Measurements from ENCODE around the gene TMEM164. TPM values are rescaled to one million over a fixed set of nuclear protein-coding genes. Genes with fewer than 3 reads are reported as not detected.

Gene TMEM164
- total RNA-seq, 3 donors from 2014 or later (not counting 1 experiment from before 2014, with no cell fraction given): 18.9 to 80.6 (median 30.6) TPM

GRCh38 chrX:110119480-110119879 is 116.6 kb downstream of the TMEM164 start:
- ATAC-seq (no peak), DNase-seq (no peak)
- no peaks in the 10 kb centered on the region for H3K27me3 Mint-ChIP-seq (ENCODE audit: low read depth in 2 of 2)
- H3K36me3 ChIP-seq (ENCODE audit: control insufficient read depth, insufficient read depth, low read length): no peaks in the 10 kb centered on the region
- no CpG with 5 or more reads among the region's 2 CpGs for WGBS (ENCODE audit: insufficient coverage)
- H3K27ac Mint-ChIP-seq: no peak overlapping the region
- H3K4me1 ChIP-seq (ENCODE audit: control insufficient read depth, insufficient read depth, low read length): no peaks in the 10 kb centered on the region
- H3K27ac ChIP-seq (ENCODE audit: low read length): no peak overlapping the region
- no peaks in the 10 kb centered on the region for H3K9me3 Mint-ChIP-seq
- TF ChIP-seq CTCF (IDR thresholded peaks at IDR 0.05): no peak
- no peaks in the 10 kb centered on the region for H3K36me3 Mint-ChIP-seq
- no peaks in the 10 kb centered on the region for H3K9me3 ChIP-seq (ENCODE audit: control insufficient read depth, insufficient read depth, low read length)
- no peak overlapping the region for H3K4me3 Mint-ChIP-seq
- no peaks in the 10 kb centered on the region for H3K27me3 ChIP-seq (ENCODE audit: control insufficient read depth, insufficient read depth, low read length)
- H3K4me3 ChIP-seq (ENCODE audit: low read length): no peak overlapping the region
- H3K4me1 Mint-ChIP-seq: peaks cover 0 to 7% of the 10 kb centered on the region in 2 donors
- intact Hi-C loops (cut with micrococcal nuclease): no loop called here

GRCh38 chrX:110120025-110120424 is 117.1 kb downstream of the TMEM164 start:
- Histone ChIP-seq H3K4me1 (ENCODE audit: control insufficient read depth, insufficient read depth, low read length) (no peaks in the 10 kb centered on the region), H3K9me3 (ENCODE audit: control insufficient read depth, insufficient read depth, low read length) (no peaks in the 10 kb centered on the region), H3K27ac (ENCODE audit: low read length) (no peak overlapping the region), H3K4me3 (ENCODE audit: low read length) (no peak overlapping the region), H3K36me3 (ENCODE audit: control insufficient read depth, insufficient read depth, low read length) (no peaks in the 10 kb centered on the region), H3K27me3 (ENCODE audit: control insufficient read depth, insufficient read depth, low read length) (no peaks in the 10 kb centered on the region)
- WGBS (ENCODE audit: insufficient coverage): 91% methylated on average over 1 of the region's 2 CpGs
- no peak for ATAC-seq
- DNase-seq: no peak
- no peak for TF ChIP-seq CTCF (IDR thresholded peaks at IDR 0.05)
- Mint-ChIP-seq H3K27me3 (ENCODE audit: low read depth in 2 of 2) (no peaks in the 10 kb centered on the region), H3K27ac (no peak overlapping the region), H3K36me3 (no peaks in the 10 kb centered on the region), H3K4me3 (no peak overlapping the region), H3K4me1 (peaks cover 0 to 7% of the 10 kb centered on the region in 2 donors), H3K9me3 (no peaks in the 10 kb centered on the region)
- intact Hi-C loops (cut with micrococcal nuclease): no loop called here

GRCh38 chrX:110123331-110123782 is 120.4 kb downstream of the TMEM164 start:
- no peaks in the 10 kb centered on the region for H3K36me3 ChIP-seq (ENCODE audit: control insufficient read depth, insufficient read depth, low read length)
- DNase-seq (no peak), ATAC-seq (no peak)
- no peaks in the 10 kb centered on the region for H3K27me3 Mint-ChIP-seq (ENCODE audit: low read depth in 2 of 2)
- 100% methylated on average over 3 of the region's 3 CpGs for WGBS (ENCODE audit: insufficient coverage)
- H3K4me1 ChIP-seq (ENCODE audit: control insufficient read depth, insufficient read depth, low read length): no peaks in the 10 kb centered on the region
- no peak overlapping the region for H3K4me3 ChIP-seq (ENCODE audit: low read length)
- H3K4me3 Mint-ChIP-seq: no peak overlapping the region
- H3K9me3 ChIP-seq (ENCODE audit: control insufficient read depth, insufficient read depth, low read length): no peaks in the 10 kb centered on the region
- no peaks in the 10 kb centered on the region for H3K36me3 Mint-ChIP-seq
- no peak overlapping the region for H3K27ac Mint-ChIP-seq
- H3K27me3 ChIP-seq (ENCODE audit: control insufficient read depth, insufficient read depth, low read length): no peaks in the 10 kb centered on the region
- no peaks in the 10 kb centered on the region for H3K9me3 Mint-ChIP-seq
- H3K27ac ChIP-seq (ENCODE audit: low read length): no peak overlapping the region
- intact Hi-C loops (cut with micrococcal nuclease): no loop called here
- no peaks in the 10 kb centered on the region for H3K4me1 Mint-ChIP-seq
- TF ChIP-seq CTCF (IDR thresholded peaks at IDR 0.05): no peak

GRCh38 chrX:110125446-110126162 is 122.7 kb downstream of the TMEM164 start:
- Mint-ChIP-seq H3K4me1 (no peaks in the 10 kb centered on the region), H3K36me3 (no peaks in the 10 kb centered on the region), H3K9me3 (no peaks in the 10 kb centered on the region), H3K27me3 (ENCODE audit: low read depth in 2 of 2) (no peaks in the 10 kb centered on the region), H3K4me3 (no peak overlapping the region), H3K27ac (no peak overlapping the region)
- WGBS (ENCODE audit: insufficient coverage): 85% methylated on average over 8 of the region's 9 CpGs
- DNase-seq: no peak
- Histone ChIP-seq H3K4me3 (ENCODE audit: low read length) (no peak overlapping the region), H3K4me1 (ENCODE audit: control insufficient read depth, insufficient read depth, low read length) (no peaks in the 10 kb centered on the region), H3K27me3 (ENCODE audit: control insufficient read depth, insufficient read depth, low read length) (no peaks in the 10 kb centered on the region), H3K9me3 (ENCODE audit: control insufficient read depth, insufficient read depth, low read length) (no peaks in the 10 kb centered on the region), H3K36me3 (ENCODE audit: control insufficient read depth, insufficient read depth, low read length) (no peaks in the 10 kb centered on the region), H3K27ac (ENCODE audit: low read length) (no peak overlapping the region)
- intact Hi-C loops (cut with micrococcal nuclease): no loop called here
- TF ChIP-seq CTCF (IDR thresholded peaks at IDR 0.05): no peak
- ATAC-seq: no peak
